WTC11 (cell line): Measurements from ENCODE around the gene SMO. TPM values are rescaled to one million over a fixed set of nuclear protein-coding genes. Genes with fewer than 3 reads are reported as not detected.

Source experiments
- ATAC-seq: fragments of 200-7000 bp; cut with Tn5 transposase; 2 replicates; pipeline ENCODE4 v1.10.0; 2021; ENCODE audit warnings: mild to moderate bottlenecking, moderate library complexity
- CTCF ChIA-PET: fragments of 300-600 bp; sonication (Branson Sonifier 250); formaldehyde crosslinking; loops from one replicate; lab custom pipeline; 2021; ENCODE audit warnings: antibody characterized with exemption; lab: Charles Lee
- POLR2A ChIA-PET: fragments of 350-600 bp; sonication (Branson Sonifier 250); formaldehyde crosslinking; loops from one replicate; lab custom pipeline; 2021; ENCODE audit warnings: antibody characterized with exemption; lab: Charles Lee
- DNase-seq: peaks from one replicate; pipeline ENCODE4 v3.0.0; 2021; ENCODE audit warnings: low spot score
- H3K27ac Mint-ChIP-seq: 2 replicates; pipeline ENCODE4 v1.8.0; 2021; ENCODE audit warnings: mixed read lengths
- H3K27me3 Mint-ChIP-seq: 2 replicates; pipeline ENCODE4 v1.8.0; 2021; ENCODE audit warnings: low read depth, mild to moderate bottlenecking, moderate library complexity, mixed read lengths
- H3K36me3 Mint-ChIP-seq: 2 replicates; pipeline ENCODE4 v1.8.0; 2021; ENCODE audit warnings: mixed read lengths
- H3K4me1 Mint-ChIP-seq: 2 replicates; pipeline ENCODE4 v1.8.0; 2022; ENCODE audit warnings: mixed read lengths
- H3K4me3 Mint-ChIP-seq: 2 replicates; pipeline ENCODE4 v1.8.0; 2021; ENCODE audit warnings: mild to moderate bottlenecking, moderate library complexity, mixed read lengths
- H3K9me3 Mint-ChIP-seq: 2 replicates; pipeline ENCODE4 v1.8.0; 2021; ENCODE audit warnings: mixed read lengths
- ARID4B ChIP-seq: sonication (generic); formaldehyde crosslinking; IDR thresholded peaks from 2 replicates; pipeline ENCODE4 v1.8.0; 2023; ENCODE audit warnings: missing genetic modification reagents, mild to moderate bottlenecking, borderline replicate concordance
- CDX4 ChIP-seq: fragments of 250-450 bp; sonication (Bioruptor Pico); IDR thresholded peaks from 2 replicates; pipeline ENCODE4 v1.9.0; 2021; ENCODE audit warnings: moderate library complexity, mild to moderate bottlenecking, inconsistent platforms, borderline replicate concordance
- CREB1 ChIP-seq: sonication (generic); formaldehyde crosslinking; IDR thresholded peaks from 2 replicates; pipeline ENCODE4 v1.8.0; 2023; ENCODE audit warnings: mild to moderate bottlenecking, missing genetic modification reagents
- EMX1 ChIP-seq: fragments of 250-450 bp; sonication (Bioruptor Pico); IDR thresholded peaks from 2 replicates; pipeline ENCODE4 v1.8.0; 2021; ENCODE audit warnings: mild to moderate bottlenecking
- ETV6 ChIP-seq: sonication (generic); formaldehyde crosslinking; IDR thresholded peaks from 2 replicates; pipeline ENCODE4 v1.8.1; 2022; ENCODE audit warnings: mild to moderate bottlenecking, missing genetic modification reagents
- FOXJ3 ChIP-seq: sonication (generic); formaldehyde crosslinking; IDR thresholded peaks from 2 replicates; pipeline ENCODE4 v1.9.0; 2021; ENCODE audit warnings: missing genetic modification reagents, mild to moderate bottlenecking, borderline replicate concordance
- GABPB1 ChIP-seq: sonication (generic); formaldehyde crosslinking; IDR thresholded peaks from 2 replicates; pipeline ENCODE4 v1.8.1; 2023; ENCODE audit warnings: mild to moderate bottlenecking, missing genetic modification reagents
- GRHL2 ChIP-seq: fragments of 250-450 bp; sonication (Bioruptor Pico); IDR thresholded peaks from 2 replicates; pipeline ENCODE4 v1.8.0; 2022; ENCODE audit warnings: mild to moderate bottlenecking, moderate library complexity; ENCODE audit not compliant: insufficient replicate concordance, severe bottlenecking
- GTF2I ChIP-seq: fragments of 250-450 bp; sonication (Bioruptor Pico); conservative IDR thresholded peaks from 2 replicates; pipeline ENCODE4 v1.4.0; 2021; ENCODE audit warnings: mild to moderate bottlenecking
- HMGA2 ChIP-seq: fragments of 250-450 bp; sonication (Bioruptor Pico); IDR thresholded peaks from 2 replicates; pipeline ENCODE4 v1.4.0; 2021; ENCODE audit warnings: mild to moderate bottlenecking, moderate library complexity
- JAZF1 ChIP-seq: fragments of 250-450 bp; sonication (Bioruptor Pico); IDR thresholded peaks from 2 replicates; pipeline ENCODE4 v1.9.0; 2021; ENCODE audit warnings: moderate library complexity, mild to moderate bottlenecking, inconsistent platforms
- KAT7 ChIP-seq: sonication (generic); formaldehyde crosslinking; IDR thresholded peaks from 2 replicates; pipeline ENCODE4 v1.8.1; 2023; ENCODE audit warnings: missing genetic modification reagents, mild to moderate bottlenecking, borderline replicate concordance
- OVOL2 ChIP-seq: fragments of 250-450 bp; sonication (Bioruptor Pico); IDR thresholded peaks from 2 replicates; pipeline ENCODE4 v1.9.0; 2021; ENCODE audit warnings: mild to moderate bottlenecking, borderline replicate concordance
- PRRX2 ChIP-seq: fragments of 250-450 bp; sonication (Bioruptor Pico); IDR thresholded peaks from 2 replicates; pipeline ENCODE4 v1.8.0; 2021; ENCODE audit warnings: mild to moderate bottlenecking
- RELA ChIP-seq: sonication (generic); formaldehyde crosslinking; IDR thresholded peaks from 2 replicates; pipeline ENCODE4 v1.8.1; 2022; ENCODE audit warnings: missing genetic modification reagents, mild to moderate bottlenecking, borderline replicate concordance
- SMAD4 ChIP-seq: sonication (generic); formaldehyde crosslinking; IDR thresholded peaks from 2 replicates; pipeline ENCODE4 v1.8.0; 2022; ENCODE audit warnings: mild to moderate bottlenecking, missing genetic modification reagents
- SP1 ChIP-seq: sonication (generic); formaldehyde crosslinking; conservative IDR thresholded peaks from 2 replicates; pipeline ENCODE4 v1.8.1; 2022; ENCODE audit warnings: missing genetic modification reagents
- STAT6 ChIP-seq: sonication (generic); formaldehyde crosslinking; conservative IDR thresholded peaks from 2 replicates; pipeline ENCODE4 v1.8.1; 2023; ENCODE audit warnings: mild to moderate bottlenecking, low read depth, missing genetic modification reagents, moderate library complexity
- TEAD1 ChIP-seq: sonication (generic); formaldehyde crosslinking; IDR thresholded peaks from 2 replicates; pipeline ENCODE4 v1.8.0; 2022; ENCODE audit warnings: mild to moderate bottlenecking, missing genetic modification reagents
- ZBTB43 ChIP-seq: sonication (generic); formaldehyde crosslinking; IDR thresholded peaks from 2 replicates; pipeline ENCODE4 v1.8.1; 2023; ENCODE audit warnings: mild to moderate bottlenecking, missing genetic modification reagents
- ZNF396 ChIP-seq: fragments of 250-450 bp; sonication (Bioruptor Pico); IDR thresholded peaks from 2 replicates; pipeline ENCODE4 v1.8.0; 2021; ENCODE audit warnings: mild to moderate bottlenecking, moderate library complexity, borderline replicate concordance
- total RNA-seq: library from RNA; stranded (reverse); gene quantifications from 3 replicates; pipeline ENCODE4 v1.2.3, GENCODE V29; 2021
- TF ChIP-seq, protein P1 (sequence below): sonication (generic); formaldehyde crosslinking; IDR thresholded peaks from 2 replicates; pipeline ENCODE4 v1.8.1; 2022; ENCODE audit warnings: low read depth, missing genetic modification reagents, borderline replicate concordance
- TF ChIP-seq, protein P2 (sequence below): sonication (generic); formaldehyde crosslinking; IDR thresholded peaks from 2 replicates; pipeline ENCODE4 v1.8.1; 2022; ENCODE audit warnings: mild to moderate bottlenecking, missing genetic modification reagents, moderate library complexity, borderline replicate concordance

Gene SMO
- total RNA-seq, 1 experiment from 2014 or later = 56.9 TPM

GRCh38 chr7:129186749-129187260 is 1.6 kb upstream of the SMO start (continued):
- TF ChIP-seq, protein P1, sequence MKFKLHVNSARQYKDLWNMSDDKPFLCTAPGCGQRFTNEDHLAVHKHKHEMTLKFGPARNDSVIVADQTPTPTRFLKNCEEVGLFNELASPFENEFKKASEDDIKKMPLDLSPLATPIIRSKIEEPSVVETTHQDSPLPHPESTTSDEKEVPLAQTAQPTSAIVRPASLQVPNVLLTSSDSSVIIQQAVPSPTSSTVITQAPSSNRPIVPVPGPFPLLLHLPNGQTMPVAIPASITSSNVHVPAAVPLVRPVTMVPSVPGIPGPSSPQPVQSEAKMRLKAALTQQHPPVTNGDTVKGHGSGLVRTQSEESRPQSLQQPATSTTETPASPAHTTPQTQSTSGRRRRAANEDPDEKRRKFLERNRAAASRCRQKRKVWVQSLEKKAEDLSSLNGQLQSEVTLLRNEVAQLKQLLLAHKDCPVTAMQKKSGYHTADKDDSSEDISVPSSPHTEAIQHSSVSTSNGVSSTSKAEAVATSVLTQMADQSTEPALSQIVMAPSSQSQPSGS (CRISPR knock-in tag) = no peak
- TF ChIP-seq ZBTB43 = no peak
- TF ChIP-seq ETV6 (CRISPR knock-in tag) = no peak
- no peak for TF ChIP-seq RELA (CRISPR knock-in tag)
- no peak for TF ChIP-seq HMGA2 (CRISPR knock-in tag)
- TF ChIP-seq OVOL2 (CRISPR knock-in tag) = no peak
- TF ChIP-seq KAT7 (CRISPR knock-in tag) = no peak
- no peak for TF ChIP-seq EMX1
- no peak for TF ChIP-seq FOXJ3
- TF ChIP-seq, all 79 proteins: peak for 0

DNA sequence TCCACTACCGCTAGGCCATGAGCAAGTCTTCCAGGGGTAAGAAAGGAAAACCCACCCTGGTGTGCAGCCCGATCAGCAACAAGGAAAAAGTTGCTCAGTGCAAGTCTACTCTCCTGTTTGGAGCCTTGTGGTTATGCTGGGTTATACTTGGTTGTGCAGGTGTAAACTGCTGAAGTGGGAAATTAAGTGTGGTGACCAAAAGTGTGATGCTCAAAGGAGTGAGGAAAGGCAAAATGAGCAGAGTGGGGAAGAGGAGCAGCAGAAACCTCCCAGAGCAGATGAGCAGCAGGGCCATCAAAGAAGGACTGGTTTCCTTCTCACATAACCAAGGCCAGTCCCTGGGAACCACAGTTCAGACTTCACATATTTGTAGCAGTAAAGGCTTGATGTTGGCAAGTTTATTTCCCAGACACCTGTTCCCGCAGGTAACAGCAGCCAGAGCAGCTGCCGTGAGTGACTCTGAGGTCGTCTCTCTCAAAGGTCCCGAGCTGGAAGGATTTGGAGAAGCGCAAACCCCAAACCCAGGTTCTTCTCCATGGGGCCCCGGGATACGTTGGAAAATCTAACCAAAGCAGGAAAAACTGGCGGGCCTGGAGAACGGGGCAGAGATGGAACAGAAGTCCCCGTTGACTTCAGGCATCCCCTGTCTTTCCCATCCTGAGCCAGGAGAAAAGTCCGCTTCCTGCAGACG is 607 bp upstream of the SMO start:
- ATAC-seq (no peak), DNase-seq (no peak)
- Mint-ChIP-seq H3K4me3 (peak overlapping the region; percentile 68), H3K36me3 (peaks cover 7% of the 10 kb centered on the region), H3K9me3 (no peaks in the 10 kb centered on the region), H3K27me3 (peaks cover 30% of the 10 kb centered on the region), H3K27ac (no peak overlapping the region), H3K4me1 (peaks cover 41% of the 10 kb centered on the region)
- POLR2A ChIA-PET = interaction anchor here (1.2 to 2.4 kb wide), 3 partner anchors 19 to 304 kb away, joined by 3 to 27 read pairs (median 9); no protein-coding TSS in a partner anchor
- CTCF ChIA-PET = interaction anchor here (1.2 to 5.8 kb wide), 3 partner anchors 18 to 26 kb away, joined by 3 to 36 read pairs (median 10); no protein-coding TSS in a partner anchor
- TF ChIP-seq SP1 (CRISPR knock-in tag) = no peak
- no peak for TF ChIP-seq GABPB1 (CRISPR knock-in tag)
- TF ChIP-seq, protein P2, sequence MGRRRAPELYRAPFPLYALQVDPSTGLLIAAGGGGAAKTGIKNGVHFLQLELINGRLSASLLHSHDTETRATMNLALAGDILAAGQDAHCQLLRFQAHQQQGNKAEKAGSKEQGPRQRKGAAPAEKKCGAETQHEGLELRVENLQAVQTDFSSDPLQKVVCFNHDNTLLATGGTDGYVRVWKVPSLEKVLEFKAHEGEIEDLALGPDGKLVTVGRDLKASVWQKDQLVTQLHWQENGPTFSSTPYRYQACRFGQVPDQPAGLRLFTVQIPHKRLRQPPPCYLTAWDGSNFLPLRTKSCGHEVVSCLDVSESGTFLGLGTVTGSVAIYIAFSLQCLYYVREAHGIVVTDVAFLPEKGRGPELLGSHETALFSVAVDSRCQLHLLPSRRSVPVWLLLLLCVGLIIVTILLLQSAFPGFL (CRISPR knock-in tag) = no peak
- no peak for TF ChIP-seq STAT6 (CRISPR knock-in tag)
- TF ChIP-seq ZNF396 = no peak
- TF ChIP-seq CREB1 (CRISPR knock-in tag) = no peak
- no peak for TF ChIP-seq JAZF1 (CRISPR knock-in tag)
- no peak for TF ChIP-seq SMAD4 (CRISPR knock-in tag)
- TF ChIP-seq, protein P1 (CRISPR knock-in tag) = no peak
- TF ChIP-seq CDX4 (CRISPR knock-in tag) = no peak
- TF ChIP-seq TEAD1 = no peak
- TF ChIP-seq PRRX2 = no peak
- no peak for TF ChIP-seq ARID4B (CRISPR knock-in tag)
- no peak for TF ChIP-seq GTF2I
- TF ChIP-seq GRHL2 (CRISPR knock-in tag) = no peak
